Measurements from ENCODE around the gene TGM4.

GRCh38 chr3:44927371-44927770 is 53.0 kb downstream of the TGM4 start:
- TF ChIP-seq, protein P1, sequence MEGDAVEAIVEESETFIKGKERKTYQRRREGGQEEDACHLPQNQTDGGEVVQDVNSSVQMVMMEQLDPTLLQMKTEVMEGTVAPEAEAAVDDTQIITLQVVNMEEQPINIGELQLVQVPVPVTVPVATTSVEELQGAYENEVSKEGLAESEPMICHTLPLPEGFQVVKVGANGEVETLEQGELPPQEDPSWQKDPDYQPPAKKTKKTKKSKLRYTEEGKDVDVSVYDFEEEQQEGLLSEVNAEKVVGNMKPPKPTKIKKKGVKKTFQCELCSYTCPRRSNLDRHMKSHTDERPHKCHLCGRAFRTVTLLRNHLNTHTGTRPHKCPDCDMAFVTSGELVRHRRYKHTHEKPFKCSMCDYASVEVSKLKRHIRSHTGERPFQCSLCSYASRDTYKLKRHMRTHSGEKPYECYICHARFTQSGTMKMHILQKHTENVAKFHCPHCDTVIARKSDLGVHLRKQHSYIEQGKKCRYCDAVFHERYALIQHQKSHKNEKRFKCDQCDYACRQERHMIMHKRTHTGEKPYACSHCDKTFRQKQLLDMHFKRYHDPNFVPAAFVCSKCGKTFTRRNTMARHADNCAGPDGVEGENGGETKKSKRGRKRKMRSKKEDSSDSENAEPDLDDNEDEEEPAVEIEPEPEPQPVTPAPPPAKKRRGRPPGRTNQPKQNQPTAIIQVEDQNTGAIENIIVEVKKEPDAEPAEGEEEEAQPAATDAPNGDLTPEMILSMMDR (IDR thresholded peaks at IDR 0.05), result no peak
- TF ChIP-seq POLR2A (IDR thresholded peaks at IDR 0.05), result no peak

Data from Peyer's patch (tissue), 4 donors.